Measurements from ENCODE around the gene AGBL4. TPM values are rescaled to one million over a fixed set of nuclear protein-coding genes. Genes with fewer than 3 reads are reported as not detected.

AGBL4 gene
- total and polyA plus RNA-seq, 2 of the 13 experiments (the other 11 are each of a cell fraction or from before 2014, with no cell fraction given), result not detected

DNA sequence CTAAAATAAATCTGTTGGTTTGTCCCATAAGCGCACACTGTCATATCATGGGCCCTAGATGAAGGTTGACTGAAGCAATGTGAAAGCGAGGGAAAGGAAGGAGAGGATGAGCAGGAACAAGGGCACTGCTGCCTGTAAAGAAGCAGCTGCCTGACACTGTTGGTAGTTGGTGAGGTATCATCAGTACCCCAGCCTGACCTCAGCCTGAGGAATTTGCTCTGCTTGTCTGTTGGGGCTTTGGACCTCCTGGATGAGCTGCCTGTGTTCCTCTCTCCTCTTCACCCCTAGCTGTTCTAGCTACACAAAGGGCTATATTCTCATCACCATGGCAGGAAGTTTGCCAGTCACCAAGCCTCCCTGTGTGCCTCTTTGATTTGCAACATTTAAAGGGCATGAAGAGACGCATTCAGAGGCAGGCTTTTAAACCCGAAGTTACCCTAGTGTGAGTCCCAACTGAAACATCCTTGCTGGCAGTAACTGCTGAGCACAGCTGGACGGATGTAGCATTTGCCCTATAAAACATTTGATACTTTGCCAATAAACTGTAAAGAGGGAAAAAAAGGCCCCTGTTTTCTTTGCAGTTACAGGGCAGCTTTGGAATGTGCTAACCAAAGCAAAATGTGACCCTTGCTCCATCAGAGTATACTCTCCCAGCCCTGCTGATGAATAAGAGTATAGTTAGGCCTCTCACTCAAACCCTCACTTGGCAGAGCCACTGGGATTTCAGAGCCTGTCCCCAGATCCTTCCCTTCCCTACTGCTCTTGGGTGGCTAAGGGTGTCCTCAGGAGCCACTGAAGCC lies 1529.6 kb downstream of the AGBL4 start (continued):
- TF ChIP-seq HNF4G (IDR thresholded peaks at IDR 0.05; ENCODE audit: borderline replicate concordance, low read depth, low read length), result peak; percentile 78; the same call in 1 of the 2 replicates
- 0 out of 2 replicates have a peak, but pooled peaks have one; percentile 35 for TF ChIP-seq HNF4G (CRISPR knock-in tag; IDR thresholded peaks at IDR 0.05; ENCODE audit: borderline replicate concordance, low read depth)
- 0 out of 2 replicates have a peak, but pooled peaks have one; percentile 18 for TF ChIP-seq SOX5 (CRISPR knock-in tag; IDR thresholded peaks at IDR 0.05; ENCODE audit: borderline replicate concordance)
- TF ChIP-seq SAP130 (CRISPR knock-in tag; IDR thresholded peaks at IDR 0.05; ENCODE audit: low read depth), result 0 out of 2 replicates have a peak, but pooled peaks have one; percentile 10
- TF ChIP-seq, protein P1, sequence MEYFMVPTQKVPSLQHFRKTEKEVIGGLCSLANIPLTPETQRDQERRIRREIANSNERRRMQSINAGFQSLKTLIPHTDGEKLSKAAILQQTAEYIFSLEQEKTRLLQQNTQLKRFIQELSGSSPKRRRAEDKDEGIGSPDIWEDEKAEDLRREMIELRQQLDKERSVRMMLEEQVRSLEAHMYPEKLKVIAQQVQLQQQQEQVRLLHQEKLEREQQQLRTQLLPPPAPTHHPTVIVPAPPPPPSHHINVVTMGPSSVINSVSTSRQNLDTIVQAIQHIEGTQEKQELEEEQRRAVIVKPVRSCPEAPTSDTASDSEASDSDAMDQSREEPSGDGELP (IDR thresholded peaks at IDR 0.05; ENCODE audit: borderline replicate concordance, low read depth), result peak; percentile 70; the same call in 1 of the 2 replicates
- TF ChIP-seq, protein P2, sequence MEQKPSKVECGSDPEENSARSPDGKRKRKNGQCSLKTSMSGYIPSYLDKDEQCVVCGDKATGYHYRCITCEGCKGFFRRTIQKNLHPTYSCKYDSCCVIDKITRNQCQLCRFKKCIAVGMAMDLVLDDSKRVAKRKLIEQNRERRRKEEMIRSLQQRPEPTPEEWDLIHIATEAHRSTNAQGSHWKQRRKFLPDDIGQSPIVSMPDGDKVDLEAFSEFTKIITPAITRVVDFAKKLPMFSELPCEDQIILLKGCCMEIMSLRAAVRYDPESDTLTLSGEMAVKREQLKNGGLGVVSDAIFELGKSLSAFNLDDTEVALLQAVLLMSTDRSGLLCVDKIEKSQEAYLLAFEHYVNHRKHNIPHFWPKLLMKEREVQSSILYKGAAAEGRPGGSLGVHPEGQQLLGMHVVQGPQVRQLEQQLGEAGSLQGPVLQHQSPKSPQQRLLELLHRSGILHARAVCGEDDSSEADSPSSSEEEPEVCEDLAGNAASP (CRISPR knock-in tag; IDR thresholded peaks at IDR 0.05; ENCODE audit: borderline replicate concordance), result 0 out of 2 replicates have a peak, but pooled peaks have one; percentile 28
- no peak for TF ChIP-seq RARA (CRISPR knock-in tag; IDR thresholded peaks at IDR 0.05)
- TF ChIP-seq DPF2 (CRISPR knock-in tag; IDR thresholded peaks at IDR 0.05; ENCODE audit: borderline replicate concordance, low read depth), result peak; percentile 39; the same call in 1 of the 2 replicates
- peak; percentile 54; the same call in 1 of the 2 replicates for TF ChIP-seq ZFX (CRISPR knock-in tag; IDR thresholded peaks at IDR 0.05; ENCODE audit: low read depth)
- TF ChIP-seq ZNF644 (CRISPR knock-in tag; IDR thresholded peaks at IDR 0.05; ENCODE audit: low read depth), result peak; percentile 69; the same call in 1 of the 2 replicates
- TF ChIP-seq, protein P3, sequence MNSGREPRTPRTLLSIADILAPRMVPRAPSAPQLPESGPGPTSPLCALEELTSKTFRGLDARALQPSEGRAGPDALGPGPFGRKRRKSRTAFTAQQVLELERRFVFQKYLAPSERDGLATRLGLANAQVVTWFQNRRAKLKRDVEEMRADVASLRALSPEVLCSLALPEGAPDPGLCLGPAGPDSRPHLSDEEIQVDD (CRISPR knock-in tag; IDR thresholded peaks at IDR 0.05; ENCODE audit: borderline replicate concordance), result no peak
- TF ChIP-seq ATF7 (IDR thresholded peaks at IDR 0.05), result no peak
- no peak for TF ChIP-seq ATF7 (CRISPR knock-in tag; IDR thresholded peaks at IDR 0.05)
- no peak for TF ChIP-seq ZSCAN25 (CRISPR knock-in tag; IDR thresholded peaks at IDR 0.05)
- TF ChIP-seq, protein P4, sequence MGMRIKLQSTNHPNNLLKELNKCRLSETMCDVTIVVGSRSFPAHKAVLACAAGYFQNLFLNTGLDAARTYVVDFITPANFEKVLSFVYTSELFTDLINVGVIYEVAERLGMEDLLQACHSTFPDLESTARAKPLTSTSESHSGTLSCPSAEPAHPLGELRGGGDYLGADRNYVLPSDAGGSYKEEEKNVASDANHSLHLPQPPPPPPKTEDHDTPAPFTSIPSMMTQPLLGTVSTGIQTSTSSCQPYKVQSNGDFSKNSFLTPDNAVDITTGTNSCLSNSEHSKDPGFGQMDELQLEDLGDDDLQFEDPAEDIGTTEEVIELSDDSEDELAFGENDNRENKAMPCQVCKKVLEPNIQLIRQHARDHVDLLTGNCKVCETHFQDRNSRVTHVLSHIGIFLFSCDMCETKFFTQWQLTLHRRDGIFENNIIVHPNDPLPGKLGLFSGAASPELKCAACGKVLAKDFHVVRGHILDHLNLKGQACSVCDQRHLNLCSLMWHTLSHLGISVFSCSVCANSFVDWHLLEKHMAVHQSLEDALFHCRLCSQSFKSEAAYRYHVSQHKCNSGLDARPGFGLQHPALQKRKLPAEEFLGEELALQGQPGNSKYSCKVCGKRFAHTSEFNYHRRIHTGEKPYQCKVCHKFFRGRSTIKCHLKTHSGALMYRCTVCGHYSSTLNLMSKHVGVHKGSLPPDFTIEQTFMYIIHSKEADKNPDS (CRISPR knock-in tag; IDR thresholded peaks at IDR 0.05), result peak; percentile 30; the same call in 1 of the 2 replicates
- TF ChIP-seq ZNF549 (CRISPR knock-in tag; IDR thresholded peaks at IDR 0.05), result peak; percentile 95; the same call in 1 of the 2 replicates
- TF ChIP-seq POLR2A (IDR thresholded peaks at IDR 0.05; ENCODE audit: insufficient read depth in 1 of 2, low read depth in 2 of 2, low read length in 2 of 2), result 0 out of 4 replicates have a peak, but pooled peaks of 1 of the 2 experiments have one; percentile 53
- TF ChIP-seq, protein P5, sequence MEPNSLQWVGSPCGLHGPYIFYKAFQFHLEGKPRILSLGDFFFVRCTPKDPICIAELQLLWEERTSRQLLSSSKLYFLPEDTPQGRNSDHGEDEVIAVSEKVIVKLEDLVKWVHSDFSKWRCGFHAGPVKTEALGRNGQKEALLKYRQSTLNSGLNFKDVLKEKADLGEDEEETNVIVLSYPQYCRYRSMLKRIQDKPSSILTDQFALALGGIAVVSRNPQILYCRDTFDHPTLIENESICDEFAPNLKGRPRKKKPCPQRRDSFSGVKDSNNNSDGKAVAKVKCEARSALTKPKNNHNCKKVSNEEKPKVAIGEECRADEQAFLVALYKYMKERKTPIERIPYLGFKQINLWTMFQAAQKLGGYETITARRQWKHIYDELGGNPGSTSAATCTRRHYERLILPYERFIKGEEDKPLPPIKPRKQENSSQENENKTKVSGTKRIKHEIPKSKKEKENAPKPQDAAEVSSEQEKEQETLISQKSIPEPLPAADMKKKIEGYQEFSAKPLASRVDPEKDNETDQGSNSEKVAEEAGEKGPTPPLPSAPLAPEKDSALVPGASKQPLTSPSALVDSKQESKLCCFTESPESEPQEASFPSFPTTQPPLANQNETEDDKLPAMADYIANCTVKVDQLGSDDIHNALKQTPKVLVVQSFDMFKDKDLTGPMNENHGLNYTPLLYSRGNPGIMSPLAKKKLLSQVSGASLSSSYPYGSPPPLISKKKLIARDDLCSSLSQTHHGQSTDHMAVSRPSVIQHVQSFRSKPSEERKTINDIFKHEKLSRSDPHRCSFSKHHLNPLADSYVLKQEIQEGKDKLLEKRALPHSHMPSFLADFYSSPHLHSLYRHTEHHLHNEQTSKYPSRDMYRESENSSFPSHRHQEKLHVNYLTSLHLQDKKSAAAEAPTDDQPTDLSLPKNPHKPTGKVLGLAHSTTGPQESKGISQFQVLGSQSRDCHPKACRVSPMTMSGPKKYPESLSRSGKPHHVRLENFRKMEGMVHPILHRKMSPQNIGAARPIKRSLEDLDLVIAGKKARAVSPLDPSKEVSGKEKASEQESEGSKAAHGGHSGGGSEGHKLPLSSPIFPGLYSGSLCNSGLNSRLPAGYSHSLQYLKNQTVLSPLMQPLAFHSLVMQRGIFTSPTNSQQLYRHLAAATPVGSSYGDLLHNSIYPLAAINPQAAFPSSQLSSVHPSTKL (CRISPR knock-in tag; IDR thresholded peaks at IDR 0.05), result peak; percentile 37; the same call in 1 of the 2 replicates
- TF ChIP-seq TBX2 (CRISPR knock-in tag; IDR thresholded peaks at IDR 0.05; ENCODE audit: borderline replicate concordance), result peak; percentile 62; the same call in 1 of the 2 replicates
